Cardiac fibroblast (primary cell): Measurements from ENCODE around the gene ADAP1.

ENCODE experiments used
- DNase-seq, 2 donors: peaks; one replicate each; pipeline versions ENCODE4 v3.0.0 to v3.0.0-alpha.2; 2010; ENCODE audit warnings: low read depth in 2 of 2
- H3K4me3 ChIP-seq, 2 donors: replicated peaks in 1 of 2; 1 replicate in 1 of 2; 2 replicates in 1 of 2; pipeline ENCODE4 v1.5.1; 2011; ENCODE audit warnings: low read depth in 2 of 2, low read length in 2 of 2, mild to moderate bottlenecking in 2 of 2, moderate library complexity in 1 of 2
- CTCF ChIP-seq: IDR thresholded peaks from one replicate; pipeline ENCODE4 v1.5.1; 2011; ENCODE audit warnings: low read depth, mild to moderate bottlenecking, low read length, inconsistent platforms

Gene ADAP1

GRCh38 chr7:959271-959670 is 4.8 kb upstream of the ADAP1 start:
- no peak for DNase-seq
- TF ChIP-seq CTCF = no peak
- H3K4me3 ChIP-seq = no peak overlapping the region

DNA sequence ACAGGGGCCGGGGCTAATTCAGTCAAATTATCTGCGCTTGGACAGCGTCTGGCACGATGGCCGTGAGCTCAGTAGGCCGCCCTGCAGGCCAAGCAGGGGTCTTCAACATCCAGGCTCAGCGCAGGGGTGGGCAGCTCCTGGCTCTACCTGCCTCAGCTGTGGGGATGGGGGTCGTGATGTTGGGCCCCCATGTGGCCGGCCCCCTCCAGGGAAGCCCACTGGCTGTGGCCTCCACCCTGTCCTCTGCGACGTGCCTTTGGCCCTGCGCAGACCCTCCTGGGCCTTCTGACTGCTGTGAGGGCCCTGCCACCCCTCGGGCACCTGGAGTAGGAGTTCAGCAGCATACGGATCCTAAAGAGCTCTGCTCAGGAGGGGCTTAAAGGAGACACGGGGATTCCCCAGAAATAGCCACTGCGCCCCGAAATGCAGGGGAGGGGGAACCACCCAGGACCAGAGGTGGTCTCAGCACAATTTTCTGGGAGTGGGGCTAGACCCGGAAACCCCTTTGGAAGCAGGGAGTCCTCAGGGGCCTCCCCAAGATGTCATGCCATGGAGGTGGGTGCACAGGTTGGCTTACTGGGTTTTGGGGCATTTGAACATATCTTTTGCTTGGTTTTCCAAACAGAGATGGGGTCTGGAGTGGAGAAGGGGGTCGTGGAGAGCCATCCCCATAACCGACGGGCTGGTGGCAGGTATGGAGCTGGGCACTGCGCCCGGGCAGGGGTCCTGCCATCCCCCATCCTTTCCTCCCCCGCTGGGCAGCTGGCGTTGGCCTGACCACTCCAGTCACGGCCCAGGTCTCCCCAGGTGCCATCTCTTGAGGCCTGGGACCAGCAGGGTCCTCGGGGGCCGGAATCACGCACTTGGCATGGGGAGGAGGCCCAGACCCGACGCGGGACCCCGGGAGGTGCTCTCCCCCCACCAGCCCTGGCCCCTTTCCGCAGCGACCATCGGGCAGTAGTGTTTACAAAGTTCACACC is 4.0 kb upstream of the ADAP1 start:
- DNase-seq = no peak
- no peak for TF ChIP-seq CTCF
- no peak overlapping the region for H3K4me3 ChIP-seq

DNA sequence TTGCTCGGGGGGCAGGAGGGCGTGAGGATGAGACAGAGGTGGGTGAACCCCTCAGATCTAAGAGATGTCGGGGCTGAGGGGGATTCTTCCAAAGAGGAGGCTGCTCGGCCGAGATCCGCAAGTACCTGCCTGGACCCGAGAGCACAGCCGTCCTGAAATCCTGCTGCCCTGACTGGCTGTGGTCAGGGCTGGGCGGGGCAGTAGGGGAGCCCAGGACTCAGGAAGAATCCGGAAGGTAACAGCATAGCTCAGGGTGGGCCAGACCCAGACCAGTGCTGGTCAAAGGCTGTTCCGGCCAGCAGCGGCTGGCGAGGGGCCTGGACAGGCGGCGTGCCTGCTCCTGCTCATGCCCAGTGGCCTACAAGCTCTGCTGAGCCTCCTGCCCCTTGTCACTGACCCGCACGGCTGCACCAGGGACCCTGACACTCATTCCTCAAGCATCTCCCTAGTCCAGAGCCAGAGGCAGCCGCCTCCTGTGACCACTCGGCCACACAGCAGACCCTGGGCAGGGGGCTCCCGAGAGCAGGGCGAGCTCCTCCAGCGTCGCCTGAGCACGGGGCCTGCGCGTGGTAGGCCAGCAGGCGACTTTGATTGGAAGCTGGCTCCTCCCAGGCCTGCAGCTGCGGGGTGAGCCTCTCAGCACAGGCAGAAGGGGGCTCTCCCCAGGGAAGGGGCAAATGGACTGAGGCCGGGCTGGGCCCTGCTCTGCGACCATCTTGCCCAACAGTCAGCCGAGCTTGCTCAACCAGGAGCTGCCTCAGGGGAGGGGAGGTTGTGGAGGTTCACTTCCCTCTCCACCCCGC is 3.1 kb upstream of the ADAP1 start:
- TF ChIP-seq CTCF = no peak
- H3K4me3 ChIP-seq = no peak overlapping the region
- no peak for DNase-seq

DNA sequence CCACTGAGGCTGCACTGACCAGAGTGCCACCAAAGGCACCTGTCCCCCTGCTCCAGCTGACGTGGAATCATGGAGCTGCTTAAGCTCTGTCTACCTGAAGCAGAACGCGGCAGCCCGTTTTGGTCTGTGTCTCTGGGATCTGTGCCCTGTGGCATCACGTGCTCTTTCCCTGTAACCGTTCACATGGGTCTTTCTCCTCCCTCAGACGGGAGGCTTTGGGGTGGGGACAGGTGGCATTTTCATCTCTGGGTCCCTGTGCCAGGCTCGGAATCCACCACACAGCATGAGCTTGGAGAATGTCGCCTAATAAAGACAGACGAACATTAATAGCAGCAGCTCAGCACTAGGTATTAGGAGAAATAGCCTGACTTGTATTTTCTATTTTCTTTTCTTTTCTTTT is 1.6 kb upstream of the ADAP1 start:
- no peak for DNase-seq
- no peak for TF ChIP-seq CTCF
- no peak overlapping the region for H3K4me3 ChIP-seq

GRCh38 chr7:953547-954327 is 743 bp downstream of the ADAP1 start:
- DNase-seq = peak; percentile 31 to 51
- H3K4me3 ChIP-seq = peak overlapping the region; percentile 39 to 44
- no peak for TF ChIP-seq CTCF
